Stimulated activated CD8-positive, alpha-beta memory T cell treated with anti-CD3 and anti-CD28 coated beads, Interleukin-4, amount 100 ng/mL, for 1 hour (primary cell): ENCODE data around the gene B3GALT6.

Experiments used
- DNase-seq, 2 donors: peaks; one replicate each; pipeline ENCODE4 v3.0.0-alpha.2; 2020; ENCODE audit warnings: low read depth in 2 of 2, low spot score in 1 of 2

The B3GALT6 gene

GRCh38 chr1:1230656-1231399 is 1.2 kb upstream of the B3GALT6 start:
- no peak for DNase-seq

DNA sequence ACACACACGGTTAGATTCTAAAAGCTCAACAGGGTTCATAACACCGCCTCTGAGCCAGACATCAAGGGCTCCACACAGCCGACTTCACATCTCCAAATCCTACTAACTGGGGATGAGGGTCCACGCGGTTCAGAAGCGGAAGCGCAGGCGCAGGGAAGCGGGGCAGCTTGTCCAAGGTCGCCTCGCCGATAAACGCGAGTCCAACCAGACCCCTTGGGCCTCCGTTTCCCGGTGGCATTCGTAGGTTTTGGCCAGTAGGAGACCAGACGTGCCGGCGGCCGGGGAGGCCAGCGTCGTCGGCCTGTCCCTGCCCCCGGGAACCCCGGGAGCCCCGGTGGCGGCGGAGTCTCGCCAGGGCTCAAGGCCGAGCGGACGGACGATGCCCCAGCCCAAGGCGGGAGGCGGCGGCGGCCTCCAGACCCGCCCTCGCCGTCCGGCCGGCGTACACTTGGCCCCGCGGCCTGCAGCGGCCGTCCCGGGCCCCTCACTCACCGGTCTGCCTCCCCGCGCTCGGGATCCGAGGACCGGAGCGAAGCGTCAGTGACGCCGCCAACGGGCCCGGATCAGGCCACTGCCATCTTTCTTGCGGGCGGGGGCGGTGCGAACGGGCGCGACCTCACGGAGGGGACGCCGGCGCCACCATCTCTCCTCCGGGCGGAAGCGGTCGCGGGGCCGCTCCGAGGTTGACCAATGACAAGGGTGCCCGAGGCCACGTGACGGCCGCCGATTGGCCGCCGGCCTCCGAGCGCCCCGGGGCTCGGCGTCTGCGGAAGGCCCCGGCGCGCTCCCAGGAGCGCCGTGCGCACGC is 433 bp upstream of the B3GALT6 start, which contains the start of gene SDF4:
SDF4 (minus strand) TSS at position 602 of the 808 bp plus-strand sequence. CDS start 3,229 bp downstream, outside the sequence.
- DNase-seq, result peak; percentile 86 to 94

DNA sequence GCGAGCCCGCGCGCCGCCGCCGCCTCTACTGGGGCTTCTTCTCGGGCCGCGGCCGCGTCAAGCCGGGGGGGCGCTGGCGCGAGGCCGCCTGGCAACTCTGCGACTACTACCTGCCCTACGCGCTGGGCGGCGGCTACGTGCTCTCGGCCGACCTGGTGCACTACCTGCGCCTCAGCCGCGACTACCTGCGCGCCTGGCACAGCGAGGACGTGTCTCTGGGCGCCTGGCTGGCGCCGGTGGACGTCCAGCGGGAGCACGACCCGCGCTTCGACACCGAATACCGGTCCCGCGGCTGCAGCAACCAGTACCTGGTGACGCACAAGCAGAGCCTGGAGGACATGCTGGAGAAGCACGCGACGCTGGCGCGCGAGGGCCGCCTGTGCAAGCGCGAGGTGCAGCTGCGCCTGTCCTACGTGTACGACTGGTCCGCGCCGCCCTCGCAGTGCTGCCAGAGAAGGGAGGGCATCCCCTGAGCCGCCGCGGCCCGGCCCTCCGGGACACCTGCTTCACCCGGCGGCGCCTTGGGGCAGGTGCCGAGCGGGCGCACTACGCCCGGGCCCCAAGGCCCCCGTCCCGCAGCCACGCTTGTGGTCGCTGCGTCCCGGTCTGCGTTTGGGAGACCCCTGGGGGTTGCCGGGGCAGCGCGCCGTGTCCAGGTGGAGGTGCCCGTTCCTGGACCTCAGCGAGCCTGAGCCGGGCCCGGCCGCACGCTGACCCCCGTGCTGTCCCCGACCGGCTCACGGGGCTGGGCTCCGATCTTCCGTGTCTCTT is 944 bp downstream of the B3GALT6 start:
- no peak for DNase-seq

DNA sequence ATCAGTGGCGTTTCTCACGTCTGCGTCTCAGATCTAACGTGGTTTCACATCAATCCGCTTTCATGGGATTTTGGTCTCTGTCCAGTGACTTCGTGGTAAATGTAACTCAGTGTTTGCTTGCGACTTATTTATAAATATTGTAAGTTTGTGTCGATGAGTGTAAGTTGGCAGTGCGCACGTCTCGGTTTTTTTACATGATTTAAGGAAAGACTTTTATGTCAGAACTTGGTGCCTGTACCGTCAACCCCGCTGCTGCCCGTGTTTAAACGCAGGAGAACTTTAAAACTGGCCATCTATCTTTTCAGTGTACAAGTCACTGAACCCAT is 1.5 kb downstream of the B3GALT6 start:
- DNase-seq, result no peak

DNA sequence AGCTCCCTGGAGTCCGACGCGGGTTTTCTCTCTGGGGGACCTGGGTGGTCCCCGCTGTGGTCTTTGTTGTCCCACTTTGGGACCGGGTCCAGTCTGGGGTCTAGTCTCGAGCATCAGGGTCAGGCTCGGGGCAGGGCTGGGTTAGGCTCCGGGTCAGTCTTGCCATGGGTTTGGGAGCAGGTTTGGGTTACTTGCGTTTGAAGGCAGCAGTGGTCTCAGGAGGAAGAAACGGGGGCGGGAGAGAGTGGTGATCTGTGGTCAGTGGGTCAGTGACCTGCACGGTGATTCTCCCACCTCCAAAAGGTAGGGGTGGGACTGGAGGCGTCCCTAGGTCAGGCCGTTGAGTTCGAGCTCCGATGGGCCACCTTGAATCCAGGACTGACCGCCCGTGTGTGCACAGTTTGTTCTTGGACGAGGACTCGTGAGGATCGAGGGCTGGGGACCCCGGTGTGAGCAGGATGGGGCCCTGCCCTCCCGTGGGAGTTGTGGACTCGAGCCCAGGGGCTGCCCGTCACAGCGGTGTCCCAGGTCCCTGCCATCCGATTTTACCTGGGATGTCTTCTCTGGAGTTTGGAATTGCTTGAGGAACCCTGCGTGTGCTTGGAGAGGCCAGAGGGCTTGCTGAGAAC is 2.3 kb downstream of the B3GALT6 start:
- DNase-seq, result no peak

DNA sequence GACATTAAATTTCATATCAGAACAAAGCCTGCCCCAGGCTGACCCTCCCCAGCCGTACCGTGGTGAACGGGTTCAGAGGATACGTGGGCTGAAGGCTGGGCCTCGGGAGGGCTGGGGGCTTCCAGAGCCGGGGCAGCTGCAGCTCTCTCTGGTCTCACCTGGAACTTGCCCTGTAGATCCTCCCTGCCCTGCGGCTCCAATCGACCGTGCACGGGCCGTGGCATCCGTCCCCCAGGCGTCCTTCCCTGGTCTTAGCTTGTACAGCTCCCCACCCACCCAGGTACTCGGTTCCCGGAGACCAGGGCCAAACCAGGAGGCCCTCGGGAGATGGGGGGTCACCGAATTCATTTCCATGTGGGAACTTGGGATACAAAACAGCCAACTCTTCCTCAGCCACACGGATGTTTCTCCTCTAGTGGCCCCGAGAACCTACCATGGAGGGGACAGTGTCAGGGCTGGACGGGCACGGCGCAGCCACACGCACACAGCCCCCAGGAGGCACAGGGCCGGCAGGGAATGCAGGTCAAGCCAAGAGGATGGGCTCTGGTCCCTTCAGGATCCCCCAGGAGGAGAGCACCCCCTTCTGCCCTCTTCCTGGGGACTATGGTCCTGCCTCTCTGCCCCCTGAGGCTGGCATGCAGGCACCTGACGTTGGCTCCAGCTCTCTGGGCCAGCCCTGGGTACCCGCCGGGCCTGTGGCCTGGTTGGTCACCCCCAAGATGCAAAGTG is 3.1 kb downstream of the B3GALT6 start:
- no peak for DNase-seq

- DNase-seq, result no peak
Measured at GRCh38 chr1:1236176-1236763, 4.2 kb downstream of the B3GALT6 start.

DNA sequence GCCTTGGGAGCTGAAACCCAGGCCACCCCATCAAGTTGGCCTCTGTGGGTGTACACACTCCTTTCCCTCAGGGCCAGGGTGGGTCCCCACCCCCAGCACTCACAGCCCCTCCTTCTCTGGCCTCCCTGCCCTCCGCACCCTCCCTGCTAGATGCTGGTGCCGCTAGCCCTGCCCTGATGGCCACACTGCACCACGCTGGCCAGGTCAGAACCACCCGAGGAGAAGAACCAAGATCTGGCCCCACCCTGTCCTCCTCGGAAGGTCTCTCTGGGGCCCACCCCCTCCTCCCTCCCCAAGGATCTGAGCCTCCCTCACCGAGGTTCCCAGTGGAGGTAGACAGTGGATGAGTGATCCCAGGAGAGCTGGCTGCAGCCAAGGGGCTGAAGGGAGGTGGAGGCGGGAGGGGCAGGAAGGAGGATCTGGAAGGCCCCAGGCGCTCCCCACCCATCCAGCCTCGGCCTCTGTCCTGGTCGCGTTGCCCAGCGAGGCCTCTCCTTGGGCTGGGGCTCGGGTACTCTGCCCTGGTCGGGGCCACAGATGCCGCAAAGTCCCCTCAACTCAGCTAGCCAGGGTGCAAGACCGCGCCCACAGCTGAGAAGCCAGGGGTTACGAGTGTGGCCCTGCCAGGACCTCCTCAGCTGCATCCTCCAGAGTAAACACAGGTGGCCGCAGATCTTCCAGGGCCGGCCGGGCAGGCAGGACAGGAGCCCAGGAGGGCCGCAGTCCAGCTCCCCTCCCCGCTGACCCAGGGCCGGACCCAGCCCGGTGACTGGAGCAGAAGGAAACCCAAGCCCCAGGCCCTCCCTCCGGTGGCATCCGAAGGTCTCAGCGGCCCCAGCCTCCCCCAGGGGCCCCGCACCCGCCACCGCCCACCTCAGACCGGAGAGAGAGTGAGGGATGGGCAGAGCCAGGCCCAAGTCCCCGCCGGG is 5.2 kb downstream of the B3GALT6 start:
- DNase-seq, result no peak

DNA sequence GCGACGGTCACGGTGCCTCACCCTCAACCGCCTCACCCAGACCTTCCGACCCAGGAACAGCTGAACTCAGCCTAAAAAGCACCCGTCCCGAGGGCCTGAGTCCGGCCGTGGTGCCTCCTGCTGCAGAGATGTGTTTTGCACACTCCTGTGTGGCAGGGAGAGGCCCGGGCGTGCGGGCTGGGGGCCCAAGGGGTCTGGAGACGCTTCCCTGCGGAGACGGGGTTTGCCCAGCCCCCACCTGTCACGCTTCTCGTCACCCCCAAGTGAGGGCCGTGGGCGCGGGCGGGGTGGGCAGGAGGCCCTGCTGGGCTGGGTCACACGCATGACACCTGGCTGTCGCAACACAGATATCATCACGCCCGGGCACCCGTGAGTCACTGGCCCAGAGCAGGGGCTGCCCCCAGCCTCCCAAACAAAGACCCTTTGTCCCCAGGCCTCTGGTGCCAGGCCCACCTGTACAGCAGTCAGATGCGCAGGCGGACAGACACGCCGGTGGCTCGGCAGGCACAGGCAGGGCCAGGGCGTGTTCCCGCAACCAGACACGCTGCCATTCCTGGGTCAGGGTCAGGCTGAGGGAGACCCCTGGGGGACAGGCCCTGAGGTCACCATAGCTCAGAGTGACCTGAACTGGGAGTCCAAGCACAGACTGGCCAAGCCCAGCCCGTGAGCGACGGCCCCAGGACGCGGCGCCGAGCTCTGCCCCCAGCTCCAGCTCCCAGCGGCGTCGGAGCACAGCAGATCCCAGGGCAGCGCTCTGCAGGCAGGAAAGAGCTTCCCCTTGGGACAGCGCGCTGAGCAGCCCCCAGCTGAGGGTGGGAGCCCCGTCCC is 6.1 kb downstream of the B3GALT6 start:
- DNase-seq, result no peak

DNA sequence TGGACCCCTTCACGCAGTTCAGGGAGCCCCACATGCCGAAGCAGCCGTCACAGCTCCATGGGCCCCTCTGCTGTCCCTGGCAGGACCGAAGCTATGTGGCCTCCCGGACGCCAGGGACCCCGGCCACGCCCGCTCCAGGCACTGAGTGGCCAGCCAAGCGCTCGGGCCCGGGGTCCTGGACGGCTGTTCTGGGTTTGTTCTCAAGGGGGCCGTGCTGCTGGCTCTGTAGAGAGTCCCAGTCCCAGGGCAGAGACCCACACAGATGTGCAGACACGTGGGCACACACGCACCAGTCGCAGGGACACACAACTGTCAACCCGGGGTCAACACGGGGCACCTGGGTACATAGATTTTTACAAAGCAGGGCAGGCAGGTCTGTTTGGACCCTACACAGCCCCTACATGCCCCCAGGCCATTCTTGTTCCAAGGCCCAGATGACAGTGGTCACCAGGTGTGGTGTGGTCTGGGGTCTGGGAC is 6.7 kb downstream of the B3GALT6 start:
- DNase-seq, result no peak

DNA sequence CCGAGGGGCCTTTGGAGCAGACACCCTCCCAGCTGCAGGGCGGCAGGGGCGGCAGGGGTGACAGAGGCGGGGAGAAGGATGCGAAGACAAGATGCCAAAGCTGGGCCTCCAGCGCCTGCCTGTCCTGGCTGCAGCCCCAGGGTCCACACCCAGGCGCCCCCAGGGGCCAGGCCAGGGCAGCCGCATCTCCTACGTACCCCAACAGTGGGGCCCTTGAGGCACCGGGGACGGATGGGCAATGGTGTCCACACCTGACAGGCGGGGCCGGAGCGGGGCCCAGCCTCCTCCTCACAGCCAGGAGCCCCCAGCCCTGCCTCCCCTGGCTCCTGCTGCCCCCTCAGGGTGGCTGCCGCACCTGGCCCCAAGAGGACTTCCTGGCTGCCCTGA is 7.2 kb downstream of the B3GALT6 start:
- DNase-seq, result no peak

DNA sequence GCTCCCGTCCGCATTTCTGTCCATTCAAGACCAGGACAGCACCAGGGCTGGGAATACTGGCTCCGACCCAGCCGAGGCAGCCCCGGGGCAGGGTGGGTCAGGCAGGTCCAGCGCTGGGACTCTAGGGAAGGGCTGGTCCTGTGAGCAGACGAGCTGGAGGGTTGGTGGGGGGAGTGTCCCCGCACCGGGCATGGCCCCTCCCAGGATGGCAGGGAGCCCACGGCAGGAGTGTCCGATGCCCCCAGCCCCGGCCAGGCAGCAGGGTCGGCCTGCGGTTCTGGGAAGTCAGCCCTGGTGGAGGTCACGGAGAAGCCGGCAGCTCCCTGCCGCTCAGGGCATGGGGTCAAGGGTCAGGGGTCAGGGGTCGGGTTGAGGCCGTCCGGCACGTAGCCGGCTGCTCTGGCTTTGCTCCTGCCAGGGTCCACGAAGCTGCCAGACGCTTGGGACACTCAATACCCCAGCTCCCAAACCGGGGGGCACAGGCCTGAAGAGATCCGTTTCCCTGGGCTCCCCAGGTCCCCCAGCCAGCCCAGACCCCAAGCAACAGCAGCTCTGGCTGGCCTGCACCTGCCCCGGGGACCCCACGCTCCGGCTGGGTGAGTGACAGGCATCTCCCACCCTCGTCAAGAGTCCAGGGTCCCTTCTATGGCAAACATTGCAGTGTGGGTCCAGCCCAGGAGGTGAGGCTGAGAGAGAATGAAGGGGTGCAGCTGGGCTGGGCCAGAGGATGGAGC is 7.7 kb downstream of the B3GALT6 start:
- no peak for DNase-seq

GRCh38 chr1:1240348-1240732 is 8.3 kb downstream of the B3GALT6 start:
- DNase-seq, result no peak

DNA sequence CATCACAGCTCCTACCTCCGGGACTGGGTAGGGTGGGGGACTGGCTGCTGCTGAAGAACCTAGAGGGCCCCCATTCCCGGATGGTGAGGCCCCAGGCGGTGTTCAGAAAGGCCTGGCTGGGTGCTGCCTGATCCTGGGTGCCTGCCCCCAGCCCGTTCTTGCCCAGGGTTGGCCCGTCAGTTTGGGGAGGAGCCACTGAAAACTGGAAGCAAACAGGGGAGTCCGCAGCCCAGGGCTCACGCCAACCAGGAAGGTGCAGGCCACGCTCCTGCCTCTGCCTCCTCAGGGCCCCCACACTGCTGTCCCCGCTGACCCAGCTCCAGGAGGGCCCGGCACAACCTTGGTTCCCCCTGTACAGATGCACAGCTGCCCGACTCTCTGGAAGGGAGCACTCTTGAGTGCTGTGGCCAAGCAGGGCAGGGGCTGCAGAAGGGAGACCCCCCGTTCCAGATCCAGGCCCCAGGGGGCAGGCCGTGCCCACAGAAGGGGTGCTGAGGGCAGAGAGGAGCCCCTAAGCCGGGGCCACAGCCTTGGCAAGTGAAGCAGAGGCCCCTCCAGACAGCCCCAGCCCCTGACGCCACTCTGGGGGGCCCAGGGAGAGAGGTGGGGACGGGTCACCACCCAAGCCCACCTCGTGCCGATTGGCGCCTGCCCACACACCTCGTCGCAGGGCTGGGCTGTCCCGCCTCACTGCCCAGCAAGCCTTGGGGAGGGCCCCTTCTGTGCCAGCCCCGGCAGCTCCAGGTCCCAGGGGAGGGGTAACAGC is 9.0 kb downstream of the B3GALT6 start:
- no peak for DNase-seq

DNA sequence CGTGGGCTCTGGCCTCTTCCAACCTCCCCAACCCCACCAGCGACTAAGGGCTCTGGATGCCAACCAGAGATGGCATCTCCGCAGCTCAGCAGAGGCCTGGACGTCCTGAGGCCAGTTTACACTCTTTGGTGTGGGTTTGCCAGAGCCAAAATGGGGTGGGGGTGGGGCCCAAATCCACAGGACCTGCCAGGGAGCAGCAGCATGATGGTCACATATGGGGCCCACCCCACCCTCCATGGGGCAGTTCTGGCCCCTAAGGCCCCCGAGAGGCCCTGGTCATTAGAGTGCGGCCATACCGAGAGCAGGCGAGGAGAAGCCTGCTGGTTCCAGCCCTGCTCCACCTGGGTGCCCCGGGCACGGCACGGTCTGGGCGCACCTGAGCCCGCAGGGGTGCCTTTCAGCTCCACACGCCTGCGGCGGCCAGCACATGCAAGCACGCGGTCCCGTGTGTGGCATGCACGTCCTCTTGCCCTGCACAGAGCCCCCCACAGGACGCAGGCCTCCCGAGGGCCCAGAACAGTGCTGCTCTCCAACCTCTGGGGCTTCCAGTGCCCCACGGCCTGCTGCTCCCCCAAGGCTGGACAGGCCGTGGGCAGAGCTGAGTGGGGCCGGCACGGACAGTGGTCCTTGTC is 9.7 kb downstream of the B3GALT6 start:
- no peak for DNase-seq
